GM23248 (cell line): ENCODE measurements around the gene GBP6. TPM values are rescaled to one million over a fixed set of nuclear protein-coding genes. Genes with fewer than 3 reads are reported as not detected.

Source experiments
- DNase-seq: peaks from one replicate; pipeline ENCODE4 v3.0.0-alpha.2; 2015
- H2AFZ ChIP-seq: fragments of 200-600 bp; sonication (generic); 2 replicates; pipeline ENCODE4 v1.6.1; 2016; ENCODE audit warnings: antibody characterized with exemption
- H3F3A ChIP-seq: fragments of 200-600 bp; sonication (generic); 2 replicates; pipeline ENCODE4 v1.6.1; 2016; ENCODE audit warnings: mild to moderate bottlenecking, antibody characterized with exemption, mixed run types; ENCODE audit not compliant: insufficient read depth
- H3K27ac ChIP-seq: fragments of 200-600 bp; sonication (generic); 2 replicates; pipeline ENCODE4 v1.5.1; 2016; ENCODE audit warnings: mild to moderate bottlenecking
- H3K27me3 ChIP-seq: fragments of 200-600 bp; sonication (generic); replicated peaks from 2 replicates; pipeline ENCODE4 v1.6.1; 2016; ENCODE audit warnings: mild to moderate bottlenecking; ENCODE audit not compliant: insufficient read depth
- H3K36me3 ChIP-seq: fragments of 200-600 bp; sonication (generic); 2 replicates; pipeline ENCODE4 v1.6.1; 2016; ENCODE audit warnings: low read depth, mild to moderate bottlenecking
- H3K4me1 ChIP-seq: fragments of 200-600 bp; sonication (generic); 2 replicates; pipeline ENCODE4 v1.6.1; 2016; ENCODE audit warnings: mild to moderate bottlenecking; ENCODE audit not compliant: insufficient read depth
- H3K4me2 ChIP-seq: fragments of 200-600 bp; sonication (generic); one replicate; pipeline ENCODE4 v1.6.1; 2016; ENCODE audit warnings: mild to moderate bottlenecking; ENCODE audit not compliant: unreplicated experiment
- H3K4me3 ChIP-seq: fragments of 200-600 bp; sonication (generic); 2 replicates; pipeline ENCODE4 v1.5.1; 2016; ENCODE audit warnings: mild to moderate bottlenecking
- H3K79me2 ChIP-seq: fragments of 200-600 bp; sonication (generic); 2 replicates; pipeline ENCODE4 v1.6.1; 2016; ENCODE audit warnings: mild to moderate bottlenecking; ENCODE audit not compliant: insufficient read depth
- H3K9ac ChIP-seq: fragments of 200-600 bp; sonication (generic); 2 replicates; pipeline ENCODE4 v1.6.1; 2016; ENCODE audit warnings: mild to moderate bottlenecking
- H3K9me2 ChIP-seq: fragments of 200-600 bp; sonication (generic); 2 replicates; pipeline ENCODE4 v1.6.1; 2016; ENCODE audit warnings: mixed run types, mild to moderate bottlenecking, moderate library complexity; ENCODE audit not compliant: insufficient read depth
- H3K9me3 ChIP-seq: fragments of 200-600 bp; sonication (generic); one replicate; pipeline ENCODE4 v1.6.1; 2017; ENCODE audit warnings: low read depth
- H4K20me1 ChIP-seq: fragments of 200-600 bp; sonication (generic); 2 replicates; pipeline ENCODE4 v1.6.0; 2016; ENCODE audit not compliant: insufficient read depth
- EZH2 ChIP-seq: fragments of 200-600 bp; sonication (generic); IDR thresholded peaks from 2 replicates; pipeline ENCODE4 v1.6.1; 2018; ENCODE audit warnings: antibody characterized with exemption, mild to moderate bottlenecking; ENCODE audit not compliant: insufficient read depth, poor library complexity, severe bottlenecking
- EZH2phosphoT487 ChIP-seq: fragments of 200-600 bp; sonication (generic); IDR thresholded peaks from 2 replicates; pipeline ENCODE4 v1.6.1; 2018; ENCODE audit warnings: antibody characterized with exemption, moderate library complexity, mild to moderate bottlenecking, low read depth; ENCODE audit not compliant: insufficient read depth
- WGBS, 2 experiments: methylation state at CpG; one replicate each; pipeline ENCODE4 v1.1.6; 2015 to 2017; ENCODE audit warnings: low lambda C conversion rate in 2 of 2, low coverage in 1 of 2; ENCODE audit errors: missing lambda C conversion rate in 2 of 2; 5-methylcytosine and 5-hydroxymethylcytosine counted together
- in situ Hi-C: fragments of 300-500 bp; cut with MboI; formaldehyde crosslinking; loops from 2 replicates; pipeline ENCODE4 v1.15.0; 2020
- polyA plus RNA-seq: library from polyadenylated mRNA; unstranded; fragments of >200 nt; fragmentation: Nextera tagmentation; extraction: Ambion mirVana; gene quantifications from 2 replicates; pipeline ENCODE4 v1.2.1, GENCODE V29; 2016
- total RNA-seq: library from RNA; depleted of rRNA; stranded (reverse); fragments of >200 nt; shearing (Covaris generic); gene quantifications from 2 replicates; pipeline ENCODE4 v1.2.3, GENCODE V29; 2014

The GBP6 gene
- total and polyA plus RNA-seq, 2 experiments from 2014 or later = not detected

- Histone ChIP-seq H3K27me3 (no peaks in the 10 kb centered on the region), H3K27ac (no peak overlapping the region), H3K9me2 (no peaks in the 10 kb centered on the region), H3K4me2 (no peak overlapping the region), H3K79me2 (no peaks in the 10 kb centered on the region), H3F3A (no peaks in the 10 kb centered on the region), H3K4me1 (peaks cover 3% of the 10 kb centered on the region; the same call in 1 of the 2 replicates), H2AFZ (no peak overlapping the region), H3K9ac (no peak overlapping the region), H3K9me3 (no peaks in the 10 kb centered on the region), H3K4me3 (no peak overlapping the region), H4K20me1 (no peaks in the 10 kb centered on the region), H3K36me3 (no peaks in the 10 kb centered on the region)
- no peak for TF ChIP-seq EZH2
- TF ChIP-seq EZH2phosphoT487 = no peak
- WGBS, 2 experiments = 66 to 75% methylated on average over 3 of the region's 3 CpGs
- DNase-seq = no peak
- in situ Hi-C loops = loop anchor here (5.0 kb wide), 1 partner anchor 359 kb away; no protein-coding TSS in a partner anchor
Measured at GRCh38 chr1:89361681-89362080, 2.2 kb upstream of the GBP6 start.

- H3K9me3 ChIP-seq = no peaks in the 10 kb centered on the region
- H3K79me2 ChIP-seq = no peaks in the 10 kb centered on the region
- no peaks in the 10 kb centered on the region for H3K27me3 ChIP-seq
- no peaks in the 10 kb centered on the region for H3K36me3 ChIP-seq
- peak; percentile 15 for DNase-seq
- in situ Hi-C loops = loop anchor here (5.0 kb wide), 1 partner anchor 361 kb away; no protein-coding TSS in a partner anchor
- no peaks in the 10 kb centered on the region for H3K9me2 ChIP-seq
- H3F3A ChIP-seq = no peaks in the 10 kb centered on the region
- H3K4me2 ChIP-seq = no peak overlapping the region
- H4K20me1 ChIP-seq = no peaks in the 10 kb centered on the region
- TF ChIP-seq EZH2phosphoT487 (no peak), EZH2 (no peak)
- peak overlapping the region; percentile 29; the same call in 1 of the 2 replicates for H2AFZ ChIP-seq
- no peaks in the 10 kb centered on the region for H3K4me1 ChIP-seq
- no peak overlapping the region for H3K4me3 ChIP-seq
- H3K27ac ChIP-seq = no peak overlapping the region
- H3K9ac ChIP-seq = no peak overlapping the region
- WGBS, 2 experiments = 78 to 84% methylated on average over 1 of the region's 1 CpG
Measured at GRCh38 chr1:89363196-89363595, 663 bp upstream of the GBP6 start.

GRCh38 chr1:89364954-89365550 is 1.2 kb downstream of the GBP6 start:
- H3K9ac ChIP-seq = no peak overlapping the region
- no peak overlapping the region for H2AFZ ChIP-seq
- no peaks in the 10 kb centered on the region for H3K27me3 ChIP-seq
- no peaks in the 10 kb centered on the region for H3F3A ChIP-seq
- H3K79me2 ChIP-seq = no peaks in the 10 kb centered on the region
- H3K4me2 ChIP-seq = no peak overlapping the region
- H3K4me1 ChIP-seq = no peaks in the 10 kb centered on the region
- H4K20me1 ChIP-seq = no peaks in the 10 kb centered on the region
- H3K9me3 ChIP-seq = no peaks in the 10 kb centered on the region
- TF ChIP-seq EZH2 (no peak), EZH2phosphoT487 (no peak)
- WGBS, 2 experiments = 63 to 67% methylated on average over 9 of the region's 9 CpGs
- DNase-seq = no peak
- no peaks in the 10 kb centered on the region for H3K9me2 ChIP-seq
- no peak overlapping the region for H3K4me3 ChIP-seq
- no peaks in the 10 kb centered on the region for H3K36me3 ChIP-seq
- H3K27ac ChIP-seq = no peak overlapping the region
- in situ Hi-C loops = loop anchor here (5.0 kb wide), 1 partner anchor 363 kb away; no protein-coding TSS in a partner anchor

- Histone ChIP-seq H3K27me3 (no peaks in the 10 kb centered on the region), H3K4me1 (no peaks in the 10 kb centered on the region), H3K9ac (no peak overlapping the region), H4K20me1 (no peaks in the 10 kb centered on the region), H3K36me3 (no peaks in the 10 kb centered on the region), H2AFZ (no peak overlapping the region), H3K27ac (no peak overlapping the region), H3K9me3 (no peaks in the 10 kb centered on the region), H3F3A (no peaks in the 10 kb centered on the region), H3K4me2 (no peak overlapping the region), H3K4me3 (no peak overlapping the region), H3K79me2 (no peaks in the 10 kb centered on the region), H3K9me2 (no peaks in the 10 kb centered on the region)
- in situ Hi-C loops = no loop called here
- DNase-seq = no peak
- WGBS, 2 experiments = 17 to 48% methylated on average over 1 of the region's 1 CpG
- TF ChIP-seq EZH2 (no peak), EZH2phosphoT487 (no peak)
Measured at GRCh38 chr1:89367221-89367620, 3.4 kb downstream of the GBP6 start.
